HepG2 (cell line): ENCODE data around the gene RAB39A. TPM values are rescaled to one million over a fixed set of nuclear protein-coding genes. Genes with fewer than 3 reads are reported as not detected.

Experiments used
- ATF7-NPFF ChIP-seq: sonication (generic); formaldehyde crosslinking; IDR thresholded peaks from 2 replicates; pipeline ENCODE4 v1.8.1; 2023; ENCODE audit warnings: mild to moderate bottlenecking, low read depth, missing genetic modification reagents, moderate library complexity
- BHLHE40 ChIP-seq: IDR thresholded peaks from 2 replicates; pipeline ENCODE4 v1.6.1; 2011; ENCODE audit warnings: low read length, improper control_type of control experiment
- BRCA1 ChIP-seq: sonication (generic); formaldehyde crosslinking; IDR thresholded peaks from 2 replicates; pipeline ENCODE4 v1.4.0; 2020; ENCODE audit warnings: missing genetic modification reagents
- CEBPB ChIP-seq: IDR thresholded peaks from 2 replicates; pipeline ENCODE4 v1.6.1; 2011; ENCODE audit warnings: low read depth, low read length, improper control_type of control experiment, borderline replicate concordance
- EED ChIP-seq: sonication (generic); formaldehyde crosslinking; IDR thresholded peaks from 2 replicates; pipeline ENCODE4 v1.5.0; 2020; ENCODE audit warnings: mild to moderate bottlenecking, missing genetic modification reagents
- HNRNPL ChIP-seq: fragments of 200-400 bp; formaldehyde crosslinking; IDR thresholded peaks from 2 replicates; pipeline ENCODE4 v1.6.1; 2017; ENCODE audit warnings: mild to moderate bottlenecking, low read depth, low read length
- MED8 ChIP-seq: sonication (generic); formaldehyde crosslinking; IDR thresholded peaks from 2 replicates; pipeline ENCODE4 v1.8.1; 2023; ENCODE audit warnings: mild to moderate bottlenecking, missing genetic modification reagents; ENCODE audit not compliant: insufficient replicate concordance
- SMYD3 ChIP-seq: sonication (generic); formaldehyde crosslinking; IDR thresholded peaks from 2 replicates; pipeline ENCODE4 v1.8.1; 2023; ENCODE audit warnings: mild to moderate bottlenecking, missing genetic modification reagents
- SYNCRIP ChIP-seq: fragments of 200-400 bp; formaldehyde crosslinking; IDR thresholded peaks from 2 replicates; pipeline ENCODE4 v1.6.1; 2018; ENCODE audit warnings: mild to moderate bottlenecking, low read depth, low read length; ENCODE audit not compliant: insufficient read depth
- TRIM24 ChIP-seq: sonication (generic); formaldehyde crosslinking; IDR thresholded peaks from 2 replicates; pipeline ENCODE4 v1.8.0; 2022; ENCODE audit warnings: mild to moderate bottlenecking, missing genetic modification reagents
- UBTF ChIP-seq: sonication (generic); formaldehyde crosslinking; IDR thresholded peaks from 2 replicates; pipeline ENCODE4 v1.4.0; 2020; ENCODE audit warnings: mild to moderate bottlenecking, missing genetic modification reagents
- YY1 ChIP-seq: IDR thresholded peaks from 2 replicates; pipeline ENCODE4 v1.6.1; 2011; ENCODE audit warnings: low read length, low read depth, moderate library complexity, mild to moderate bottlenecking; ENCODE audit not compliant: insufficient read depth, insufficient replicate concordance
- ZBTB14 ChIP-seq: sonication (generic); formaldehyde crosslinking; IDR thresholded peaks from 2 replicates; pipeline ENCODE4 v1.4.0; 2020; ENCODE audit warnings: missing genetic modification reagents
- ZNF329 ChIP-seq: sonication (generic); formaldehyde crosslinking; IDR thresholded peaks from 2 replicates; pipeline ENCODE4 v1.9.0; 2021; ENCODE audit warnings: low read depth, mild to moderate bottlenecking, missing genetic modification reagents
- ZNF598 ChIP-seq: sonication (generic); formaldehyde crosslinking; IDR thresholded peaks from 2 replicates; pipeline ENCODE4 v1.5.1; 2020; ENCODE audit warnings: mild to moderate bottlenecking, missing genetic modification reagents, borderline replicate concordance
- ZNF609 ChIP-seq: sonication (generic); formaldehyde crosslinking; IDR thresholded peaks from 2 replicates; pipeline ENCODE4 v1.4.0; 2020; ENCODE audit warnings: mild to moderate bottlenecking, missing genetic modification reagents, borderline replicate concordance
- ZNF709 ChIP-seq: sonication (generic); formaldehyde crosslinking; IDR thresholded peaks from 2 replicates; pipeline ENCODE4 v1.5.0; 2020; ENCODE audit warnings: mild to moderate bottlenecking, missing genetic modification reagents
- ZNF839 ChIP-seq: sonication (generic); formaldehyde crosslinking; IDR thresholded peaks from 2 replicates; pipeline ENCODE4 v1.4.0; 2020; ENCODE audit warnings: missing genetic modification reagents, mild to moderate bottlenecking, borderline replicate concordance
- ZSCAN20 ChIP-seq: sonication (generic); formaldehyde crosslinking; IDR thresholded peaks from 2 replicates; pipeline ENCODE4 v1.4.0; 2020; ENCODE audit warnings: missing genetic modification reagents, mild to moderate bottlenecking, borderline replicate concordance
- ZSCAN29 ChIP-seq: sonication (generic); formaldehyde crosslinking; conservative IDR thresholded peaks from 2 replicates; pipeline ENCODE4 v1.4.0; 2020; ENCODE audit warnings: mild to moderate bottlenecking, missing genetic modification reagents
- polyA plus RNA-seq, 8 experiments: library from polyadenylated mRNA; depleted of rRNA in 3 of 8; stranded (reverse) in 7 of 8; unstranded in 1 of 8; fragments of >200 nt; fragmentation: Illumina TruSeq in 4 of 8; extraction: Trizol in 4 of 8; gene quantifications; 2 replicates each; pipeline versions ENCODE4 v1.2.1 to v1.2.3, GENCODE V29; 2011 to 2016; ENCODE audit warnings: low read depth in 4 of 8, missing spikeins in 1 of 8, mixed read lengths in 1 of 8; ENCODE audit not compliant: insufficient read depth in 1 of 8
- total RNA-seq, 5 experiments: library from RNA; depleted of rRNA; stranded (reverse); fragments of >200 nt; fragmentation: Illumina TruSeq; extraction: Trizol; gene quantifications; 2 replicates each; pipeline ENCODE4 v1.2.3, GENCODE V29; 2016; ENCODE audit warnings: low read depth in 1 of 5

Gene RAB39A
- total and polyA plus RNA-seq, 2 of the 13 experiments (the other 11 are each of a cell fraction or from before 2014, with no cell fraction given) = not detected

- TF ChIP-seq UBTF (no peak), ZBTB14 (CRISPR knock-in tag) (no peak), ZNF609 (no peak), ZSCAN29 (no peak), BRCA1 (CRISPR knock-in tag) (peak; percentile 14; the same call in 1 of the 2 replicates), YY1 (no peak), SYNCRIP (no peak), ZNF598 (no peak), ATF7-NPFF (CRISPR knock-in tag) (peak; percentile 23; the same call in 1 of the 2 replicates), EED (CRISPR knock-in tag) (no peak), TRIM24 (CRISPR knock-in tag) (no peak), ZNF839 (CRISPR knock-in tag) (no peak), ZNF329 (no peak), CEBPB (no peak), ZSCAN20 (no peak), HNRNPL (no peak), SMYD3 (CRISPR knock-in tag) (no peak), BHLHE40 (no peak), ZNF709 (CRISPR knock-in tag) (no peak), MED8 (CRISPR knock-in tag) (no peak)
These were observed 81.5 kb downstream of the RAB39A start (continued) for GRCh38 chr11:108009497-108010370.
